Adrenal gland (tissue), 12 donors: ENCODE data around the gene USP25. TPM values are rescaled to one million over a fixed set of nuclear protein-coding genes. Genes with fewer than 3 reads are reported as not detected.

ENCODE experiments used
- DNase-seq, 7 donors: peaks; one replicate each; pipeline ENCODE4 v3.0.0-alpha.2; 2019 to 2020
- H3K27ac ChIP-seq, 5 donors: fragments of 200-600 bp; sonication (generic) in 4 of 5; 1 replicate in 3 of 5; 2 replicates in 2 of 5; pipeline versions ENCODE4 v1.5.1 to v1.8.0; 2016 to 2020; ENCODE audit warnings: mild to moderate bottlenecking in 1 of 5
- H3K27me3 ChIP-seq: fragments of 200-600 bp; 2 replicates; pipeline ENCODE4 v1.8.0; 2021
- H3K36me3 ChIP-seq, 2 donors: fragments of 200-600 bp; replicated peaks in 1 of 2; 1 replicate in 1 of 2; 2 replicates in 1 of 2; pipeline versions ENCODE4 v1.5.1 to v1.8.0; 2018 to 2022
- H3K4me1 ChIP-seq, 2 donors: fragments of 200-600 bp; replicated peaks in 1 of 2; 1 replicate in 1 of 2; 2 replicates in 1 of 2; pipeline versions ENCODE4 v1.5.1 to v1.8.0; 2018 to 2021
- H3K4me3 ChIP-seq, 4 donors: fragments of 200-600 bp; sonication (generic) in 3 of 4; one replicate each; pipeline ENCODE4 v1.5.1; 2016 to 2018
- H3K9me3 ChIP-seq, 3 donors: fragments of 200-600 bp; sonication (generic) in 1 of 3; replicated peaks in 1 of 3; 1 replicate in 2 of 3; 2 replicates in 1 of 3; pipeline versions ENCODE4 v1.5.1 to v1.8.0; 2016 to 2021
- CTCF ChIP-seq, 6 experiments: fragments of 450-650 bp in 4 of 6; fragments of 200-600 bp in 2 of 6; sonication (generic) in 1 of 6; IDR thresholded peaks; 1 replicate in 5 of 6; 2 replicates in 1 of 6; pipeline versions ENCODE4 v1.5.1 to v1.8.0; 2016 to 2021; ENCODE audit warnings: antibody characterized with exemption in 6 of 6, mild to moderate bottlenecking in 2 of 6, moderate library complexity in 1 of 6
- POLR2A ChIP-seq, 2 donors: fragments of 450-650 bp; IDR thresholded peaks; one replicate each; pipeline ENCODE4 v1.6.1; 2017; ENCODE audit warnings: antibody characterized with exemption in 2 of 2, mild to moderate bottlenecking in 2 of 2, moderate library complexity in 1 of 2
- WGBS, 4 donors: extraction: QIAGEN DNeasy Blood & Tissue Kit in 2 of 4; methylation state at CpG; one replicate each; pipeline versions ENCODE4 v1.1.5 to v1.1.7; 2013 to 2017; 5-methylcytosine and 5-hydroxymethylcytosine counted together
- intact Hi-C, 2 donors: fragments of 100-400 bp; cut with DNase I; formaldehyde crosslinking; loops; one replicate each; pipeline versions ENCODE4 v1.14.1 to v1.15.0; 2022 to 2023
- polyA plus RNA-seq, 3 donors: library from polyadenylated mRNA; stranded (reverse); fragments of 200-250 nt in 2 of 3; fragments of 350-450 nt in 1 of 3; fragmentation: Illumina TruSeq in 1 of 3; extraction: RNeasy Lipid Tissue Mini Kit (QIAGEN cat#74804) in 1 of 3; gene quantifications; one replicate each; pipeline ENCODE4 v1.2.3, GENCODE V29; 2013 to 2014
- total RNA-seq, 9 donors: library from RNA; depleted of rRNA in 4 of 9; stranded (reverse); fragments of >200 nt in 4 of 9; fragments of 120-200 nt in 1 of 9; fragmentation: NEBNext Ultra II Directional in 1 of 9; extraction: Animal tissue kit (Norgen Biotek cat#: 25700) in 1 of 9; gene quantifications; one replicate each; pipeline versions ENCODE4 v1.1.0 to v1.2.4, GENCODE V29; 2013 to 2023
- donor health status: healthy with polysubstance abuse.
- donor health status: Bipolar disorder and iron deficiency.
- donor health status: DM: yes; HTN: yes; CAD: no.
- donor health status: DM: no; HTN: no; CAD: no.
- donor health status: DM: no; HTN: no; CAD: no.
- donor health status: DM: yes; HTN: yes; CAD: no.

The USP25 gene
- total and polyA plus RNA-seq, 12 donors = 11.8 to 47.4 (median 38.3) TPM

- H3K4me3 ChIP-seq = no peak overlapping the region
- H3K27me3 ChIP-seq = no peaks in the 10 kb centered on the region
- no peaks in the 10 kb centered on the region for H3K36me3 ChIP-seq
- TF ChIP-seq POLR2A (IDR thresholded peaks at IDR 0.05) (no peak), CTCF (IDR thresholded peaks at IDR 0.05) (no peak)
- 98 to 99% (median 98%) methylated on average over 3 of the region's 3 CpGs for WGBS, 4 donors
- H3K9me3 ChIP-seq = no peaks in the 10 kb centered on the region
- peaks cover 0 to 9% of the 10 kb centered on the region in 2 donors for H3K4me1 ChIP-seq
- intact Hi-C loops = no loop called here
- no peak for DNase-seq
- no peak overlapping the region for H3K27ac ChIP-seq
These were observed 123.3 kb downstream of the USP25 start for GRCh38 chr21:15853126-15853525.

- DNase-seq = no peak
These were observed 127.0 kb downstream of the USP25 start for GRCh38 chr21:15856813-15857212.

GRCh38 chr21:15857740-15858139 lies 128.0 kb downstream of the USP25 start:
- 51 to 66% (median 54%) methylated on average over 2 of the region's 2 CpGs for WGBS, 4 donors
- H3K27ac ChIP-seq = no peak overlapping the region
- no peaks in the 10 kb centered on the region for H3K9me3 ChIP-seq
- peaks cover 0 to 1% of the 10 kb centered on the region in 2 donors for H3K4me1 ChIP-seq
- intact Hi-C loops = no loop called here
- TF ChIP-seq POLR2A (IDR thresholded peaks at IDR 0.05) = no peak
- TF ChIP-seq CTCF (IDR thresholded peaks at IDR 0.05) = no peak
- H3K36me3 ChIP-seq = no peaks in the 10 kb centered on the region
- no peak for DNase-seq
- H3K4me3 ChIP-seq = no peak overlapping the region
- H3K27me3 ChIP-seq = no peaks in the 10 kb centered on the region

More at GRCh38 chr21:15856813-15857212, 127.0 kb downstream of the USP25 start:
- peaks cover 0 to 9% of the 10 kb centered on the region in 2 donors for H3K4me1 ChIP-seq
- intact Hi-C loops = no loop called here
- no peaks in the 10 kb centered on the region for H3K36me3 ChIP-seq
- no peak overlapping the region for H3K27ac ChIP-seq
- WGBS, 4 donors = 88 to 98% (median 92%) methylated on average over 1 of the region's 1 CpG
- no peaks in the 10 kb centered on the region for H3K27me3 ChIP-seq
- no peak for TF ChIP-seq CTCF (IDR thresholded peaks at IDR 0.05)
- no peak for TF ChIP-seq POLR2A (IDR thresholded peaks at IDR 0.05)
- H3K4me3 ChIP-seq = no peak overlapping the region
- no peaks in the 10 kb centered on the region for H3K9me3 ChIP-seq

- Histone ChIP-seq H3K4me3 (no peak overlapping the region), H3K27ac (no peak overlapping the region), H3K27me3 (no peaks in the 10 kb centered on the region), H3K9me3 (no peaks in the 10 kb centered on the region), H3K36me3 (no peaks in the 10 kb centered on the region), H3K4me1 (no peaks in the 10 kb centered on the region)
- DNase-seq = no peak
- intact Hi-C loops = no loop called here
- TF ChIP-seq CTCF (IDR thresholded peaks at IDR 0.05) = no peak
These were observed 130.8 kb downstream of the USP25 start for GRCh38 chr21:15860541-15860940.
